OCI-LY3 (cell line): ENCODE data around the gene MAGI2.

Experiments
- EZH2phosphoT487 ChIP-seq: fragments of 200-600 bp; shearing (Covaris generic); IDR thresholded peaks from 2 replicates; pipeline ENCODE4 v1.6.1; 2018; ENCODE audit warnings: antibody characterized with exemption, mixed run types, low read depth
- TF ChIP-seq, protein P1 (sequence below): fragments of 200-600, 300-600 bp; sonication (generic); IDR thresholded peaks from 2 replicates; pipeline ENCODE4 v1.5.1; 2014; ENCODE audit warnings: antibody characterized with exemption, low read length, low read depth

DNA sequence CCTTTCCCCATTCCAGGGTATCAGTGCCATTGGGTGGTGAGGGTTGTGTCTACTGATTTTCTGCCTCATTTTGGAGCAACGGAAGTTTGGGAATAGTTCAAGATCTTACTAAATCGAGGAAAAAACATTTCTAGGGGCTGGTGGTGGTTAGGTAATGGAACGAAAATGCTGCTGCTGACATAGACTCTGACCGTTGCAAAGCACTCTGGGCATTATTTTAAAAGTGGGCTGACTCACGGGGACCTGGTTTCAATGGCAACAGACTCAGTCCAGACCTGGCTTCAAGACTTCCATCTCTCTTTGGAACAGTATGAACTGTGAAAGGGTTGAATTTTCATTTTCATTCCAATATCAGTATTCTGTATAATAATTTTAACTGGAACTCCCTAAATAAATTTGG, 1370.9 kb downstream of the MAGI2 start:
- no peak for TF ChIP-seq EZH2phosphoT487
- TF ChIP-seq, protein P1, sequence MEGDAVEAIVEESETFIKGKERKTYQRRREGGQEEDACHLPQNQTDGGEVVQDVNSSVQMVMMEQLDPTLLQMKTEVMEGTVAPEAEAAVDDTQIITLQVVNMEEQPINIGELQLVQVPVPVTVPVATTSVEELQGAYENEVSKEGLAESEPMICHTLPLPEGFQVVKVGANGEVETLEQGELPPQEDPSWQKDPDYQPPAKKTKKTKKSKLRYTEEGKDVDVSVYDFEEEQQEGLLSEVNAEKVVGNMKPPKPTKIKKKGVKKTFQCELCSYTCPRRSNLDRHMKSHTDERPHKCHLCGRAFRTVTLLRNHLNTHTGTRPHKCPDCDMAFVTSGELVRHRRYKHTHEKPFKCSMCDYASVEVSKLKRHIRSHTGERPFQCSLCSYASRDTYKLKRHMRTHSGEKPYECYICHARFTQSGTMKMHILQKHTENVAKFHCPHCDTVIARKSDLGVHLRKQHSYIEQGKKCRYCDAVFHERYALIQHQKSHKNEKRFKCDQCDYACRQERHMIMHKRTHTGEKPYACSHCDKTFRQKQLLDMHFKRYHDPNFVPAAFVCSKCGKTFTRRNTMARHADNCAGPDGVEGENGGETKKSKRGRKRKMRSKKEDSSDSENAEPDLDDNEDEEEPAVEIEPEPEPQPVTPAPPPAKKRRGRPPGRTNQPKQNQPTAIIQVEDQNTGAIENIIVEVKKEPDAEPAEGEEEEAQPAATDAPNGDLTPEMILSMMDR = no peak
